ENCODE results near the gene SPNS2. TPM values are rescaled to one million over a fixed set of nuclear protein-coding genes. Genes with fewer than 3 reads are reported as not detected.

SPNS2 gene
- polyA plus RNA-seq, 1 donor from 2014 or later: 39.7 TPM

- no peaks in the 10 kb centered on the region for H3K36me3 ChIP-seq (ENCODE audit: insufficient read depth, low read length)
- no peak overlapping the region for H3K4me3 ChIP-seq (ENCODE audit: low read length)
Observed at GRCh38 chr17:4533523-4534504, 35.1 kb downstream of the SPNS2 start.

DNA sequence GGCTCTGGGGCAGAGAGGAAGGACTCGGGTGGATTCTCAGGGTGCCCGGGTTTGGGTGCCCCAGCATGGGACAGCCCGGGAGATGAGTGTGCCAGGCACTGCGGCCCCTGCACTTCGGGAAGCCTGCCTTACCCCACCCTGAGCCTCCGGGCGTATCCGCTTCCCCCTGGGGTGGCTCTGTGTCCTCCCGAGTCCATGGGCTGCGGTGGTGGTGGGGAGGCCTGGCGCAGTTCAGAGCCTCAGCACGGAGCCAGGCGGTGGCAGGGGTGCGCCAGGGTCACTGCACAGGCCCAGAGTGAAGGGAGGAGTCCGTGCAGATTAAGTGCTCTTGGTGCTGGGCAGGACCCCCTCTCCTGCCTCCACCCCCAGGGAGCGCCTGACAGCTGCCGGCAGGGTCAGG is 35.8 kb downstream of the SPNS2 start:
- Histone ChIP-seq H4K20me1 (ENCODE audit: insufficient read depth) (no peaks in the 10 kb centered on the region), H3F3A (ENCODE audit: insufficient read depth, low read length, poor library complexity, severe bottlenecking) (no peaks in the 10 kb centered on the region), H3K4me2 (ENCODE audit: low read length) (no peak overlapping the region), H3K79me2 (replicated peaks; ENCODE audit: insufficient read depth, low read length) (no peaks in the 10 kb centered on the region), H2AFZ (ENCODE audit: low read depth, low read length) (no peak overlapping the region), H3K36me3 (ENCODE audit: insufficient read depth, low read length) (no peaks in the 10 kb centered on the region), H3K9me3 (ENCODE audit: low read length) (no peaks in the 10 kb centered on the region), H3K4me3 (ENCODE audit: low read length) (no peak overlapping the region), H3K27me3 (ENCODE audit: insufficient read depth, low read depth, low read length) (no peaks in the 10 kb centered on the region), H3K9me2 (ENCODE audit: insufficient read depth, low read length) (no peaks in the 10 kb centered on the region), H3K27ac (ENCODE audit: low read length) (no peak overlapping the region), H3K9ac (ENCODE audit: low read length) (no peak overlapping the region)
- no peak for TF ChIP-seq SMC3 (conservative IDR thresholded peaks at IDR 0.05; ENCODE audit: poor library complexity)
- no peak for TF ChIP-seq MXI1 (conservative IDR thresholded peaks at IDR 0.05; ENCODE audit: poor library complexity, severe bottlenecking)
- no peak for TF ChIP-seq TAF1 (IDR thresholded peaks at IDR 0.05; ENCODE audit: low read depth)
- no peak for TF ChIP-seq EZH2 (IDR thresholded peaks at IDR 0.05; ENCODE audit: borderline replicate concordance, insufficient read depth, low read length, poor library complexity, severe bottlenecking)
- no peak for TF ChIP-seq POLR2AphosphoS5 (IDR thresholded peaks at IDR 0.05)
- TF ChIP-seq REST (IDR thresholded peaks at IDR 0.05; ENCODE audit: borderline replicate concordance): no peak
- TF ChIP-seq CTCF (IDR thresholded peaks at IDR 0.05; ENCODE audit: poor library complexity, severe bottlenecking): no peak
- TF ChIP-seq EP300 (conservative IDR thresholded peaks at IDR 0.05; ENCODE audit: poor library complexity, severe bottlenecking): no peak
- TF ChIP-seq RAD21 (conservative IDR thresholded peaks at IDR 0.05): no peak

More at GRCh38 chr17:4533523-4534504, 35.1 kb downstream of the SPNS2 start:
- Histone ChIP-seq H2AFZ (ENCODE audit: low read depth, low read length) (no peak overlapping the region), H3K27ac (ENCODE audit: low read length) (no peak overlapping the region), H3K4me2 (ENCODE audit: low read length) (no peak overlapping the region), H3F3A (ENCODE audit: insufficient read depth, low read length, poor library complexity, severe bottlenecking) (no peaks in the 10 kb centered on the region), H3K9ac (ENCODE audit: low read length) (no peak overlapping the region), H3K9me3 (ENCODE audit: low read length) (no peaks in the 10 kb centered on the region), H3K9me2 (ENCODE audit: insufficient read depth, low read length) (no peaks in the 10 kb centered on the region), H3K79me2 (replicated peaks; ENCODE audit: insufficient read depth, low read length) (no peaks in the 10 kb centered on the region), H3K27me3 (ENCODE audit: insufficient read depth, low read depth, low read length) (no peaks in the 10 kb centered on the region), H4K20me1 (ENCODE audit: insufficient read depth) (no peaks in the 10 kb centered on the region)
- TF ChIP-seq MXI1 (conservative IDR thresholded peaks at IDR 0.05; ENCODE audit: poor library complexity, severe bottlenecking) (no peak), SMC3 (conservative IDR thresholded peaks at IDR 0.05; ENCODE audit: poor library complexity) (no peak), RAD21 (conservative IDR thresholded peaks at IDR 0.05) (no peak), CTCF (IDR thresholded peaks at IDR 0.05; ENCODE audit: poor library complexity, severe bottlenecking) (no peak), POLR2AphosphoS5 (IDR thresholded peaks at IDR 0.05) (no peak)
